RWPE1 (cell line): ENCODE data around the gene P4HA2.

Experiments
- CTCF ChIA-PET: fragments of 350-600 bp; sonication (Branson Sonifier 250); formaldehyde crosslinking; extraction: SDS; loops from one replicate; lab custom pipeline; 2021; lab: Yijun Ruan, JAX
- POLR2A ChIA-PET: fragments of 400-600 bp; formaldehyde crosslinking; extraction: SDS; loops from one replicate; lab custom pipeline; 2020; ENCODE audit warnings: antibody characterized with exemption; ENCODE audit not compliant: low non-redundant PET; lab: Yijun Ruan, JAX
- DNase-seq: peaks from one replicate; pipeline ENCODE4 v3.0.0; 2012; ENCODE audit warnings: low spot score
- H3K27ac ChIP-seq: fragments of 450-650 bp; 2 replicates; pipeline ENCODE4 v1.5.1; 2017
- TF ChIP-seq, protein P1 (sequence below): fragments of 450-650 bp; conservative IDR thresholded peaks from 2 replicates; pipeline ENCODE4 v1.5.1; 2017; ENCODE audit warnings: low read depth, mild to moderate bottlenecking

P4HA2 gene

DNA sequence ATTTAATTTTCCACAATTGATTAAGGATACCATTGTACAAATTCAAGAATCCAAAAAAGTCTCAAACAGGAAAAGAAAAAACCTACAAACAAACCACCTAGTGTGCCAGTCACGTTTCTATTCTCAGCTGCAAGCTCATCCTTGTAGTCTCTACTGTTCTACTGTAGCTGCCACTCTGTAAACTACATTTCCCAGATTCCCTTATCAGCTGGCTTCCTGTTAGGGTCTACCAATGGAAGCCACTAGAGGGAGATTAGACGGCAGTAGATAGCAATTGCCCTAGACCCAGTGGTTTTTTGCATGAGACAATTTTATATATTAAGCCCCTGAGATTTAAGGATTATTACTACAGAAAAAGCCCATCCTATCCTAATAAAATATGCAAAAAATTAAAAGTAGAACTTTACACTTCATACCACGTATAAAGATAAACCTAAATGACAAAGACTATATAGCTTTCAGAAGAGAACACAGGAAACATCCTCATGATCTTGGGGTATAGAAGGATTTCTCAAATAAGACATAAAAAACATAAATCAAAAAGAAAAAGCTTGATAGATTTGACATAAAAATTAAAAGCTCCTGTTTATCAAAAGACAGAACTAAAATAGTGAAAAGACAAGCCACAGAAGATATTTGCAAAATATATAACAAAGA is 37.4 kb downstream of the P4HA2 start:
- ChIA-PET CTCF (interaction anchor here (0.5 to 1.6 kb wide), 26 partner anchors 10 to 577 kb away, joined by 3 to 8 read pairs (median 3); no protein-coding TSS in a partner anchor), POLR2A (no interaction called here)
- H3K27ac ChIP-seq = no peak overlapping the region
- DNase-seq = peak; percentile 84
- TF ChIP-seq, protein P1, sequence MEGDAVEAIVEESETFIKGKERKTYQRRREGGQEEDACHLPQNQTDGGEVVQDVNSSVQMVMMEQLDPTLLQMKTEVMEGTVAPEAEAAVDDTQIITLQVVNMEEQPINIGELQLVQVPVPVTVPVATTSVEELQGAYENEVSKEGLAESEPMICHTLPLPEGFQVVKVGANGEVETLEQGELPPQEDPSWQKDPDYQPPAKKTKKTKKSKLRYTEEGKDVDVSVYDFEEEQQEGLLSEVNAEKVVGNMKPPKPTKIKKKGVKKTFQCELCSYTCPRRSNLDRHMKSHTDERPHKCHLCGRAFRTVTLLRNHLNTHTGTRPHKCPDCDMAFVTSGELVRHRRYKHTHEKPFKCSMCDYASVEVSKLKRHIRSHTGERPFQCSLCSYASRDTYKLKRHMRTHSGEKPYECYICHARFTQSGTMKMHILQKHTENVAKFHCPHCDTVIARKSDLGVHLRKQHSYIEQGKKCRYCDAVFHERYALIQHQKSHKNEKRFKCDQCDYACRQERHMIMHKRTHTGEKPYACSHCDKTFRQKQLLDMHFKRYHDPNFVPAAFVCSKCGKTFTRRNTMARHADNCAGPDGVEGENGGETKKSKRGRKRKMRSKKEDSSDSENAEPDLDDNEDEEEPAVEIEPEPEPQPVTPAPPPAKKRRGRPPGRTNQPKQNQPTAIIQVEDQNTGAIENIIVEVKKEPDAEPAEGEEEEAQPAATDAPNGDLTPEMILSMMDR = peak; percentile 94

DNA sequence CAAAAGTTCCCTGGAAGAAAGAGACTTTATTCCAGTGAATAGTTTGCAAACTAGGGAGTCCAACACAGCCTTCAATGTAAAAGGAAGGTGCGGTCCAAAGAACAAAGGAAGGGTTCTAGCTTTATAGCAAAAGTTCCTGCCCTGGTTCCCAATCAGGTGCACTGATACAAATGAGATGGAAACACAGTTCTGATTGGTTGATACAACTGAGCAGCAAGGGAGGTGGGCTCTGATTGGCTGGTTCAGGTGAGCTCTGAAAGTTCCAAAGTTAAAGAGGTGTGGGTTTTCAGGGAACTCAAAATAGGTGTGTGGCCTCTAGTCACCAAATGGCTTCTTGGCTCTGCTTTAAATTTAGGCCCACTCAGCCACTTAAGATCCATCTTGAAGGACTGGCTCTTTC is 43.1 kb downstream of the P4HA2 start:
- H3K27ac ChIP-seq = no peak overlapping the region
- ChIA-PET CTCF (no interaction called here), POLR2A (no interaction called here)
- peak; percentile 44 for DNase-seq
- TF ChIP-seq, protein P1 = no peak

DNA sequence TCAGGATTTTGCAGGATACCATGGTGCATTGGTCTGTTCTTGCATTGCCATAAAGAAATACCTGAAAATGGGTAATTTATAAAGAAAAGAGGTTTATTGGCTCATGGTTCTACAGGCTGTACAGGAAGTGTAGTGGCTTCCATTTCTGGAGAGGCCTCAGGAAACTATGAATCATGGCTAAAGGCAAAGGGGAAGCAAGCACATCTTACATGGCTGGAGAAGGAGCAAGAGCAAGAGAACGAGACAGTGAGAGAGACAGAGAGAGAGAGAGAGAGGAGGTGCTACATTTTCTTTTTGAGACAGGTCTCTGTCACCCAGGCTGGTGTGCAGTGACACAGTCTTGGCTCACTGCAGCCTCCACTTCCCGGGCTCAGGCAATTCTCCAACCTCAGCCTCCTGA is 43.9 kb downstream of the P4HA2 start:
- no peak for DNase-seq

GRCh38 chr5:132182359-132183040 is 45.2 kb downstream of the P4HA2 start:
- DNase-seq = no peak
- ChIA-PET CTCF (no interaction called here), POLR2A (no interaction called here)
- peak overlapping the region; percentile 62 for H3K27ac ChIP-seq
- TF ChIP-seq, protein P1 = no peak

More for the DNA sequence above, 43.9 kb downstream of the P4HA2 start:
- ChIA-PET POLR2A (no interaction called here), CTCF (interaction anchor here (0.6 kb wide), 1 partner anchor 43 kb away, joined by 3 read pairs; no protein-coding TSS in a partner anchor)
- no peak overlapping the region for H3K27ac ChIP-seq
- TF ChIP-seq, protein P1 = no peak

DNA sequence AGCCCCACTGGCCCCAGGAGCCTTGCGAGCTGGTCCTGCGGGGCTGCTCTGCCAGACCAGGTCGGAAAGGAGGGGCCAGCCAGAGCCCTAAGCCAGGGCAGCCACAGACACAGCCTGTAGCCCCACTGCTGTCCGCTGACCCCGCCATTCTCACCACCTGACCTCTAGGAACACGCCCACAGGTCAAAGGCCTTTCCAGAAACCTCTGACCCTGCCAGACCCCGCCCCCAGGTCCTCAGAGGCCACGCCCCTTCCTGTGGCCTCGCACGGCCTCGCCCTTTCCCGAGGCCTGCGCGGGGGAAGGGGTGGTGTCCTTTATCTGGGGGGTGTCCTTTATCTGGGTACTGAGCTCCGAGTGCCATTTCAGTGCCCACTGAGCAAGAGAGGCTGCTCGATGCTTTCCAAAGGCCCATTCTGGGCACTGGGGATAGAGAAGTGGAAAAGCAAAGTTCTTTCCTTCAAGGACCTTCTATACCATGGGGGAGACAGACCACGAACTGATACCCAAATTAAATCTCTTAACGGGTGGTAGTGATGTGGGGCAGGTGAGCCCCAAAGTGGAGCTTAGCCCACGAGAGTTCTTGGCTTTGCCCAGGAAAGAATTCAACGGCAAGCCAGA is 46.5 kb downstream of the P4HA2 start:
- ChIA-PET CTCF (interaction anchor here (0.7 to 2.3 kb wide), 14 partner anchors 9 to 566 kb away, joined by 3 to 14 read pairs (median 4); partner anchors contain the start of gene CCNI2), POLR2A (no interaction called here)
- peak overlapping the region; percentile 62 for H3K27ac ChIP-seq
- TF ChIP-seq, protein P1 = no peak
- no peak for DNase-seq

DNA sequence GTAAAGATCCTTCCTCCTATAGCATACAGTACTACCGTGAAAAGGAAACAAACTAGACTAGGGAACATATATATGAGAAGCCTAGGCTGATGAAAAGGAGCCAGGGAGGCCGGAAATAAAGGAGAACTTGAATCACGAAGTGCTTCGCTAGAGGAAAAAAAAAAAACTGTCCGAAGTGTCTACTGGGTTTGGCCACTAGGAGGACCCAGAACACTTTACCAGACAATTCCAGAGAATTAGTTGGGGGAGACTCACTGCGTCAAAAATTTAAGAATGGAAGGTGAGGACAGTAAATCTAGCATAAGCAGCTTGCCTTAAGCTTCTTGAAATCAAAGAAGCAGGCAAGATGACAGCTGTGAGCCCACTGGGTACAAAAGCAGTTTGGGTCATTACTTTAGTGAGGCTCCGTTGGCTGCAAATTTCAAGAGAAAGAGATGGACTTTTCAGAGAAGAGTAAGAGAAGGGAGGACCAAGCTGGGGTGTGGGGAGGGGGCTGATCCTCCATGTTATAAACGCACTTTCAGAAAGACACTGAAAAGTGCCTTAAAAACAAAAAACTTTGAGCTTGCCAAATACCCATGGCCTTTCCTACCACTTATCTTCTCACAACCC is 47.4 kb downstream of the P4HA2 start:
- CTCF ChIA-PET = interaction anchor here (0.5 to 2.3 kb wide), 34 partner anchors 8 to 1318 kb away, joined by 3 to 14 read pairs (median 4); no protein-coding TSS in a partner anchor
- DNase-seq = peak; percentile 78
- POLR2A ChIA-PET = no interaction called here
- no peak overlapping the region for H3K27ac ChIP-seq
- TF ChIP-seq, protein P1 = peak; percentile 89
